HepG2 (cell line): Measurements from ENCODE around the gene ATP1A1. TPM values are rescaled to one million over a fixed set of nuclear protein-coding genes. Genes with fewer than 3 reads are reported as not detected.

Source experiments
- ATAC-seq: fragments of 200-7000 bp; cut with Tn5 transposase; 3 replicates; pipeline ENCODE4 v1.9.1; 2020; ENCODE audit warnings: mild to moderate bottlenecking, moderate library complexity
- BruUV-seq: library from RNA; stranded (reverse); fragments of 400-500 nt; replicated peaks from 2 replicates; lab custom pipeline; 2021; lab: Mats Ljungman, UMichigan
- CTCF ChIA-PET: fragments of 300-600 bp; formaldehyde crosslinking; extraction: SDS; loops from one replicate; lab custom pipeline; 2021; ENCODE audit warnings: low total read pairs, inconsistent platforms, low intra/inter-chr PET ratio; lab: Yijun Ruan, JAX
- POLR2A ChIA-PET: fragments of 350-600 bp; sonication (Branson Sonifier 250); formaldehyde crosslinking; loops from one replicate; lab custom pipeline; 2020; ENCODE audit warnings: antibody characterized with exemption, inconsistent platforms; lab: Yijun Ruan, JAX
- DNase-seq: peaks from one replicate; pipeline ENCODE4 v3.0.0-alpha.2; 2015; ENCODE audit warnings: low spot score
- FAIRE-seq: peaks from 3 replicates; lab custom pipeline; 2011; peaks lifted over from hg19 to GRCh38; lab: Jason Lieb, UNC
- H2AFZ ChIP-seq: one replicate; pipeline ENCODE4 v1.6.1; 2011; ENCODE audit warnings: low read length, inconsistent platforms
- H3K27ac ChIP-seq: fragments of 300-600 bp; 3 replicates; pipeline ENCODE4 v1.8.0; 2011; ENCODE audit warnings: mixed run types, mild to moderate bottlenecking, mixed read lengths, low read length, inconsistent platforms; ENCODE audit not compliant: insufficient read depth; ENCODE audit errors: extremely low read length
- H3K27me3 ChIP-seq, 2 experiments: fragments of 200-600 bp in 1 of 2; 2 replicates in 1 of 2; 3 replicates in 1 of 2; pipeline versions ENCODE4 v1.6.0 to v1.8.0; 2011; ENCODE audit warnings: low read length in 2 of 2, mild to moderate bottlenecking in 2 of 2, moderate library complexity in 2 of 2, inconsistent platforms in 1 of 2; ENCODE audit not compliant: insufficient read depth in 2 of 2, control insufficient read depth in 1 of 2
- H3K36me3 ChIP-seq, 2 experiments: fragments of 200-600 bp in 1 of 2; replicated peaks in 1 of 2; 2 replicates in 1 of 2; 3 replicates in 1 of 2; pipeline versions ENCODE4 v1.5.1 to v1.8.0; 2011; ENCODE audit warnings: low read length in 2 of 2, inconsistent platforms in 1 of 2; ENCODE audit not compliant: insufficient read depth in 2 of 2, control insufficient read depth in 1 of 2
- H3K4me1 ChIP-seq: 2 replicates; pipeline ENCODE4 v1.5.1; 2012; ENCODE audit warnings: low read length, inconsistent platforms; ENCODE audit not compliant: insufficient read depth
- H3K4me2 ChIP-seq: 2 replicates; pipeline ENCODE4 v1.6.0; 2011; ENCODE audit warnings: low read depth, low read length, inconsistent platforms
- H3K4me3 ChIP-seq, 3 experiments: fragments of 200-600 bp in 1 of 3; sonication (generic), shearing (Covaris generic) in 1 of 3; replicated peaks in 1 of 3; 2 replicates each; pipeline ENCODE4 v1.5.1; 2011 to 2016; ENCODE audit warnings: low read length in 3 of 3, inconsistent platforms in 2 of 3, low read depth in 2 of 3, mild to moderate bottlenecking in 2 of 3, control low read depth in 1 of 3, mixed read lengths in 1 of 3; ENCODE audit not compliant: insufficient read depth in 1 of 3
- H3K79me2 ChIP-seq: one replicate; pipeline ENCODE4 v1.6.1; 2011; ENCODE audit warnings: low read length, inconsistent platforms; ENCODE audit not compliant: insufficient read depth
- H3K9ac ChIP-seq: 2 replicates; pipeline ENCODE4 v1.6.0; 2011; ENCODE audit warnings: mild to moderate bottlenecking, low read depth, low read length, inconsistent platforms; ENCODE audit not compliant: insufficient read depth
- H3K9me3 ChIP-seq: 2 replicates; pipeline ENCODE4 v1.5.1; 2012; ENCODE audit warnings: mild to moderate bottlenecking, low read length
- H4K20me1 ChIP-seq: 2 replicates; pipeline ENCODE4 v1.6.0; 2011; ENCODE audit warnings: inconsistent platforms, mild to moderate bottlenecking, low read length, moderate library complexity; ENCODE audit not compliant: insufficient read depth
- GTF3A ChIP-seq: sonication (generic); formaldehyde crosslinking; conservative IDR thresholded peaks from 2 replicates; pipeline ENCODE4 v1.4.0; 2020; ENCODE audit warnings: mild to moderate bottlenecking, missing genetic modification reagents
- HNRNPH1 ChIP-seq: fragments of 200-400 bp; formaldehyde crosslinking; optimal IDR thresholded peaks from 2 replicates; pipeline ENCODE3; 2017; ENCODE audit warnings: mild to moderate bottlenecking, low read depth, low read length
- KLF11 ChIP-seq: IDR thresholded peaks from 2 replicates; pipeline ENCODE4 v1.6.1; 2016; ENCODE audit warnings: missing compliant biosample characterization
- MAZ ChIP-seq, 2 experiments: sonication (generic) in 1 of 2; formaldehyde crosslinking in 1 of 2; IDR thresholded peaks; 2 replicates each; pipeline versions ENCODE4 v1.5.0 to v1.6.1; 2012 to 2020; ENCODE audit warnings: low read depth in 2 of 2, mild to moderate bottlenecking in 2 of 2, borderline replicate concordance in 1 of 2, improper control_type of control experiment in 1 of 2, low read length in 1 of 2, missing genetic modification reagents in 1 of 2, moderate library complexity in 1 of 2
- MZF1 ChIP-seq: sonication (generic); formaldehyde crosslinking; IDR thresholded peaks from 2 replicates; pipeline ENCODE4 v1.8.1; 2023; ENCODE audit warnings: mild to moderate bottlenecking, missing genetic modification reagents, borderline replicate concordance
- RXRB ChIP-seq: IDR thresholded peaks from 2 replicates; pipeline ENCODE4 v1.6.1; 2016; ENCODE audit warnings: borderline replicate concordance, missing genetic modification reagents, missing compliant biosample characterization
- ZBTB38 ChIP-seq: sonication (generic); formaldehyde crosslinking; IDR thresholded peaks from 2 replicates; pipeline ENCODE4 v1.5.1; 2020; ENCODE audit warnings: mild to moderate bottlenecking, missing genetic modification reagents
- ZKSCAN8 ChIP-seq: IDR thresholded peaks from 2 replicates; pipeline ENCODE4 v1.6.1; 2016; ENCODE audit warnings: borderline replicate concordance, missing genetic modification reagents, missing compliant biosample characterization
- ZNF230 ChIP-seq: sonication (generic); formaldehyde crosslinking; IDR thresholded peaks from 2 replicates; pipeline ENCODE4 v1.4.0; 2020; ENCODE audit warnings: mild to moderate bottlenecking, missing genetic modification reagents
- ZNF263 ChIP-seq: sonication (generic); formaldehyde crosslinking; IDR thresholded peaks from 2 replicates; pipeline ENCODE4 v1.4.0; 2020; ENCODE audit warnings: missing genetic modification reagents
- ZNF660 ChIP-seq: sonication (generic); formaldehyde crosslinking; IDR thresholded peaks from 2 replicates; pipeline ENCODE4 v1.5.1; 2020; ENCODE audit warnings: mild to moderate bottlenecking, low read depth, missing genetic modification reagents, borderline replicate concordance
- ZNF782 ChIP-seq: sonication (generic); formaldehyde crosslinking; IDR thresholded peaks from 2 replicates; pipeline ENCODE4 v1.4.0; 2020; ENCODE audit warnings: missing genetic modification reagents, mild to moderate bottlenecking, borderline replicate concordance
- ZNF891 ChIP-seq: sonication (generic); formaldehyde crosslinking; IDR thresholded peaks from 2 replicates; pipeline ENCODE4 v1.5.0; 2020; ENCODE audit warnings: mild to moderate bottlenecking, missing genetic modification reagents
- WGBS: methylation state at CpG from one replicate; pipeline ENCODE4 v1.1.6; 2017; ENCODE audit warnings: low lambda C conversion rate; 5-methylcytosine and 5-hydroxymethylcytosine counted together
- in situ Hi-C: cut with HindIII; loops from 2 replicates; pipeline ENCODE4 v1.10.0; 2017; ENCODE audit warnings: low pct_unique_long_range_greater_than_20kb; ENCODE audit not compliant: extremely low pct_ligation_motif_present
- intact Hi-C: fragments of 100-400 bp; cut with micrococcal nuclease; formaldehyde crosslinking; loops from one replicate; pipeline ENCODE4 v1.10.0; 2022; ENCODE audit not compliant: unreplicated experiment
- polyA plus RNA-seq, 8 experiments: library from polyadenylated mRNA; depleted of rRNA in 3 of 8; stranded (reverse) in 7 of 8; unstranded in 1 of 8; fragments of >200 nt; fragmentation: Illumina TruSeq in 4 of 8; extraction: Trizol in 4 of 8; gene quantifications; 2 replicates each; pipeline versions ENCODE4 v1.2.1 to v1.2.3, GENCODE V29; 2011 to 2016; ENCODE audit warnings: low read depth in 4 of 8, missing spikeins in 1 of 8, mixed read lengths in 1 of 8; ENCODE audit not compliant: insufficient read depth in 1 of 8
- total RNA-seq, 5 experiments: library from RNA; depleted of rRNA; stranded (reverse); fragments of >200 nt; fragmentation: Illumina TruSeq; extraction: Trizol; gene quantifications; 2 replicates each; pipeline ENCODE4 v1.2.3, GENCODE V29; 2016; ENCODE audit warnings: low read depth in 1 of 5
- TF ChIP-seq, protein P1 (sequence below): sonication (generic); formaldehyde crosslinking; IDR thresholded peaks from 2 replicates; pipeline ENCODE4 v1.8.1; 2022; ENCODE audit warnings: low read depth, mild to moderate bottlenecking, missing genetic modification reagents

The ATP1A1 gene
- total and polyA plus RNA-seq, 2 of the 13 experiments (the other 11 are each of a cell fraction or from before 2014, with no cell fraction given) = 280 to 705 TPM

DNA sequence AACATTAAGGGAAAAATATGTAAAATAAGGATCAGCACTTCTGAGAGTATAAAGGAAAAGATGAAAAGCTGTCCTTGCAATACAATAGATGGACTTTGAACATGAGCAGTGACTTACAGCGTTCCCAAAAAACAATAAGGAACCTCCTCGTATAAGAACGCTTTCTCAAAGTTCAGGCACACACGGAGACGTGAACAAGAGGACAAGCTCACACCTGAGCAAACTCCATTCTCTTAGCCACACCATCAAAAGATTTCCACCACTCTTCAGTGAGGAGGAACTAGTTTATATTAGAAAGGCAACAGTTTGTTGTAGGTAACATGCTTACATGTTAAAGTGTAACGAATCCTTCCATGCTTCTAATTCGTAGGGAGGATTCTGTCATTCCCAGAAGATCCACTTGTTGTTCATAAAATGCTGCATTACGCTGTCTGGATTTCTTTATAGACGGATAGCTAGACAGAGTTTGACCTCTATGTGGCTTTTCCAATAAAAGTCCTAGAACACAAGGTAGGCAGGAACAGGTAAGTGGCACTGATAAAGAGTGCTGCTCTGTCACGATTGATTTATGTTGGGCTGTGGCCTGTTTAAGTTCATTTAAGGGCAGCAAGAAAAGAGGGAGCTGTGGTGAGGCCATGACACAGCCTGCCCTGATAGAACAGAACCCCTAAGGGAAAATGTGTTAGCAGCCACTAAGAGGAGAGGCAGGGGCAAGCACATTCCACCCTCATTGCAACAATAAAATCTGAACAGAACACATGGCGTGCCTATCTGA is 37.0 kb upstream of the ATP1A1 start:
- BruUV-seq = no TSS peak
- no peak for TF ChIP-seq MAZ (IDR thresholded peaks at IDR 0.05; ENCODE audit: borderline replicate concordance, low read depth, low read length)
- TF ChIP-seq MAZ (CRISPR knock-in tag; IDR thresholded peaks at IDR 0.05; ENCODE audit: low read depth) = no peak
- no peak for TF ChIP-seq ZNF230 (CRISPR knock-in tag)
- TF ChIP-seq, all 625 proteins: peak for 0
- Histone ChIP-seq H4K20me1 (no peaks in the 10 kb centered on the region), H3K9ac (no peak overlapping the region), H3K9me3 (no peaks in the 10 kb centered on the region), H3K36me3 (no peaks in the 10 kb centered on the region), H3K4me2 (no peak overlapping the region), H2AFZ (no peak overlapping the region), H3K27me3 (no peaks in the 10 kb centered on the region; a peak in 1 of 5 replicates), H3K4me1 (peaks cover 52% of the 10 kb centered on the region), H3K4me3 (no peak overlapping the region), H3K79me2 (no peaks in the 10 kb centered on the region), H3K27ac (no peak overlapping the region)
- ChIA-PET POLR2A (interaction anchor here (1.6 kb wide), 1 partner anchor 10 kb away, joined by 3 read pairs; no protein-coding TSS in a partner anchor), CTCF (no interaction called here)
- intact Hi-C loops = no loop called here
- no peak for ATAC-seq
- FAIRE-seq = peak; percentile 18
- no peak for DNase-seq
- WGBS = 70% methylated on average over 11 of the region's 11 CpGs
- in situ Hi-C loops = no loop called here

DNA sequence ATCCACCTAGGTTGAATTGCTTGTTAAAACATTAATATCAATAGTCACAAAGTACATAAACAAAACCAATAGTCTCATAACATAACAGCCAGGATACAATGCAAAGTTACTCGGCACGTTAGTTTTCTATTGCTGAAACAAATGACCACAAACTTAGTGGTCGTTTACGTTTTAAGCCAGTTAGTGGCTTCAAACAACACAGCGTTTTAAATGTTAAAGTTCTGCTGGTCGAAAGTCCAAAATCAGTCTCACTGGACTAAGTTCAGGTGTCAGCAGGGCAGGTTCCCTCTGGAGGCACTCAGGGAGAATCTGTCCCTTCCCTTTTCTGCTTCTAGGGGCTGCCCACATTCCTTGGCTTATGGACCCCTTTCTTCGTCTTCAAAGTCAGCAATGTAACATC is 35.6 kb upstream of the ATP1A1 start:
- Histone ChIP-seq H3K9me3 (no peaks in the 10 kb centered on the region), H4K20me1 (no peaks in the 10 kb centered on the region), H2AFZ (peak overlapping the region; percentile 51), H3K4me2 (peak overlapping the region; percentile 37), H3K9ac (no peak overlapping the region), H3K27me3 (peaks cover 2 to 3% of the 10 kb centered on the region in 2 experiments; a peak in 1 of 5 replicates), H3K4me3 (no peak overlapping the region), H3K79me2 (no peaks in the 10 kb centered on the region), H3K36me3 (no peaks in the 10 kb centered on the region), H3K4me1 (peaks cover 50% of the 10 kb centered on the region), H3K27ac (no peak overlapping the region)
- in situ Hi-C loops = no loop called here
- DNase-seq (no peak), ATAC-seq (no peak), FAIRE-seq (peak; percentile 30)
- intact Hi-C loops = no loop called here
- BruUV-seq = no TSS peak
- CTCF ChIA-PET = no interaction called here
- WGBS = 8% methylated on average over 7 of the region's 7 CpGs
- POLR2A ChIA-PET = no interaction called here
- TF ChIP-seq ZKSCAN8 (CRISPR knock-in tag) (no peak), HNRNPH1 (no peak), KLF11 (no peak), ZBTB38 (CRISPR knock-in tag) (no peak), ZNF660 (no peak), RXRB (CRISPR knock-in tag) (peak; percentile 2; the same call in 1 of the 2 replicates), ZNF263 (CRISPR knock-in tag) (no peak), GTF3A (no peak), ZNF782 (CRISPR knock-in tag) (no peak), MZF1 (no peak), ZNF891 (CRISPR knock-in tag) (no peak)
- TF ChIP-seq, protein P1, sequence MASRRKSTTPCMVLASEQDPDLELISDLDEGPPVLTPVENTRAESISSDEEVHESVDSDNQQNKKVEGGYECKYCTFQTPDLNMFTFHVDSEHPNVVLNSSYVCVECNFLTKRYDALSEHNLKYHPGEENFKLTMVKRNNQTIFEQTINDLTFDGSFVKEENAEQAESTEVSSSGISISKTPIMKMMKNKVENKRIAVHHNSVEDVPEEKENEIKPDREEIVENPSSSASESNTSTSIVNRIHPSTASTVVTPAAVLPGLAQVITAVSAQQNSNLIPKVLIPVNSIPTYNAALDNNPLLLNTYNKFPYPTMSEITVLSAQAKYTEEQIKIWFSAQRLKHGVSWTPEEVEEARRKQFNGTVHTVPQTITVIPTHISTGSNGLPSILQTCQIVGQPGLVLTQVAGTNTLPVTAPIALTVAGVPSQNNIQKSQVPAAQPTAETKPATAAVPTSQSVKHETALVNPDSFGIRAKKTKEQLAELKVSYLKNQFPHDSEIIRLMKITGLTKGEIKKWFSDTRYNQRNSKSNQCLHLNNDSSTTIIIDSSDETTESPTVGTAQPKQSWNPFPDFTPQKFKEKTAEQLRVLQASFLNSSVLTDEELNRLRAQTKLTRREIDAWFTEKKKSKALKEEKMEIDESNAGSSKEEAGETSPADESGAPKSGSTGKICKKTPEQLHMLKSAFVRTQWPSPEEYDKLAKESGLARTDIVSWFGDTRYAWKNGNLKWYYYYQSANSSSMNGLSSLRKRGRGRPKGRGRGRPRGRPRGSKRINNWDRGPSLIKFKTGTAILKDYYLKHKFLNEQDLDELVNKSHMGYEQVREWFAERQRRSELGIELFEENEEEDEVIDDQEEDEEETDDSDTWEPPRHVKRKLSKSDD (CRISPR knock-in tag) = no peak
